GM10847 (cell line): ENCODE results near the gene NEK4.

Experiments used
- POLR2A ChIP-seq: IDR thresholded peaks from 2 replicates; pipeline ENCODE4 v1.6.1; 2011; ENCODE audit not compliant: insufficient read length; ENCODE audit errors: extremely low read depth

NEK4 gene

DNA sequence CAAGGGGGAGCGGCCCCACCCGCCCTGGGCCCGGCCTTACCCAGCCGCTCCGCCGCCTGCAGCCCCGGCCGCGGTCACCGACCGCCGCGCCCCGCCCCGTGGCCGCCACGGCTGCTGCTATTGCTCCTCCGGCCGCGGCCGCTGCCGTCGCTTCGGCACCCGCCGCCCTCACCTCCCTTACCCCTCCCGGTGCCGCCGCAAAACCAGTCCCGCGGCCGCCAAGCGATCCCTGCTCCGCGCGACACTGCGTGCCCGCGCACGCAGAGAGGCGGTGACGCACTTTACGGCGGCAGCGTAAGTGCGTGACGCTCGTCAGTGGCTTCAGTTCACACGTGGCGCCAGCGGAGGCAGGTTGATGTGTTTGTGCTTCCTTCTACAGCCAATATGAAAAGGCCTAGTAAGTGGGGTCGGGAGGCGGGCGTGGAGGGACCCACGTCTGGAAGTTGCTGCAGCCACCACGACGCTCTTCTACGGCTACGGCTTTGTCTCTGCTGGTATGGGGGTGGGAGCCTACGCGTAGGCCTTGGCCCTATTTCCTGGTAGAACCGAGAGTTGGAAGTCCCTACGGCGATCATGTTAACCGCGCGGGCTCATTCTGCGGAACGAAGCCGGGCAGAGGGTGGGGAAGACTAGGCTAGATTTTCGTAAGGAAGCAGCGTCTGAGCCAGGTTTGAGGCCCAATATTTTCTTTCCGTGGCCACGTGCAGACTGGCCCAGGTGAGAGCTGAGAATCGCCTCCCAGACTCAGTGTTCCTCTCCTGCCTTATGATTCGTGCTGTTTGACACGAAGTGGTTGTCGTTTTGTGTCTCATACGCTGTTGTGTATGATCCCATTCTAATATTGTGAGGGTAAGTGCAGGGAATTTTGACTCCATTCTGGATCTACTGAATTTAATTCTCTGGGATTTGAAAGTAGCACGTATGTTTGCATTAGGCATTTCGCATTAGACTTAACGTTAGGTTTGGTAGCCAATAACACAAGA, 84.7 kb downstream of the NEK4 start, which contains the start of the genes GNL3 and PBRM1:
Gene GNL3, plus strand, starts transcription at position 324 of the 983 bp plus-strand sequence. Its CDS starts 61 bp downstream, at position 385.
Gene PBRM1, minus strand, starts transcription at position 205 of the 983 bp plus-strand sequence.
- peak; percentile 88 for TF ChIP-seq POLR2A

DNA sequence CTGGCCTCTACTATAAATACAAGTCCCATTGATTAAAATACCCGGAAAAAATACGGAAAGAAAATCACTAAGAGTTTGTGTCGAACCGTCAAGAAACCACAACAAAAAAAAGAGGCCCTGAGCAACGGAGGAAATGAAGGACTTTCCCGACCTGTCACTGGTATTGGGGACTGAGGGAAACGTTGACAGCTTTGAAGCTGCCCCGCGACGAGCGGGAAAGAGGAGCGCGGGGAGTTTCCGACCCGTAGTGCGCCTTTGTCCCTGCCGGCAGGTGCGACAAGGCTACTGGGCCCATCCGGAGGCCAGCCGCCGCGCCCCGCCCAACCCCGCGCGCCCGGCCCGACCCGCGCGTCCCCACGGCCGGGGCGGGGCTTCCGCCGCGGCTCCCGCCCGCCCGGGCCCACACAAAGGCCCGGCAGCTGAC, 85.4 kb downstream of the NEK4 start:
- no peak for TF ChIP-seq POLR2A

DNA sequence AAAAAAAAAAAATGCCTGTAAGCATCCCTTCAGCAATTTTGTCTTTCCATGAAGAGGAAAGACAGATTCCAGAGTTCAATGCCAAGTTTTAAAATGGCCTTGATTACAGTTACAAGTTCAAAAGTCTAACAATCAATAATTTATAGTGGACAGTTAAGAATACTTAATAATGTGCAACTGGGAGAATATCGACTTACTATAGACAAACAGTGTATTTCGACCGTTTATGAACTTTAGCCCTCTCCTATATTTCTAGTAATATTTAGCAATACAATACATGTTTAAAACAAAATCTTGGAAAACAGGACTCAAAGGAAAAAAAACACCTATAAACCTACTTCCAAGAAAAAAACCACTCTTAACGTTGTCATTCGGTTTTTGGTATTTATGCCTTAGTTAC, 86.6 kb downstream of the NEK4 start:
- no peak for TF ChIP-seq POLR2A

DNA sequence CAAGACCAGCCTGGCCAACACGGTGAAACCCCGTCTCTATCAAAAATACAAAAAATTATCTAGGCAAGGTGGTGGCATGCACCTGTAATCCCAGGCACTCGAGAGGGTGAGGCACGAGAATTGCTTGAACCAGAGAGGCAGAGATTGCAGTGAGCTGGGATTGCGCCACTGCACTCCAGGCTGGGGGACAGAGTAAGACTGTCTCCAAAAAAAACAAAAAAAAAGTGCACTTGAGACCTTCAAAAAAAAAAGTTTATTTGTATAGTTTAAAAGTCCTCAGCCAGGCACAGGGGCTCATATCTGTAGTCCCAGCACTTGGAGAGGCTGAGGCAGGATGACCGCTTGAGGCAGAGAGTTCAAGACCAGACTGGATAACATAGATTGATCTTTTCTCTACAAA, 87.1 kb downstream of the NEK4 start:
- TF ChIP-seq POLR2A = no peak

DNA sequence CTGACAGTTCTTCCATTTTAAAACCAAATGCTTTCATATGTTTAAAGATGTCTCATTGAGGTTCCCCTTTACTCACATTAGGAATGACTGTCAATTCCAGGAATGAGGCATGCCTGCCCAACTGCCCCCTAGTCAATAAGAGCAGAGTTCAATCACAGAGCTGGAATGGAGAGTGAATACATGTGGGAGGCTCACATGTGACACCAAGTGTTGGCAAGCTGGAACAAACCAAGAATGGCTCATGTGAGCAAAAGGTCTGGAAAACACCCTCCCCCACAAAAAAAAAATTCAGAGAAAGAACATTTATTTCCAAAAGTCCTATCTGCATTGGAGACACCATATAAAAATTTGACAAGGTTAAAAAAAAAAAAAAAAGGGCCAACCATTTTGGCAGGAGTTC, 88.7 kb downstream of the NEK4 start:
- no peak for TF ChIP-seq POLR2A

DNA sequence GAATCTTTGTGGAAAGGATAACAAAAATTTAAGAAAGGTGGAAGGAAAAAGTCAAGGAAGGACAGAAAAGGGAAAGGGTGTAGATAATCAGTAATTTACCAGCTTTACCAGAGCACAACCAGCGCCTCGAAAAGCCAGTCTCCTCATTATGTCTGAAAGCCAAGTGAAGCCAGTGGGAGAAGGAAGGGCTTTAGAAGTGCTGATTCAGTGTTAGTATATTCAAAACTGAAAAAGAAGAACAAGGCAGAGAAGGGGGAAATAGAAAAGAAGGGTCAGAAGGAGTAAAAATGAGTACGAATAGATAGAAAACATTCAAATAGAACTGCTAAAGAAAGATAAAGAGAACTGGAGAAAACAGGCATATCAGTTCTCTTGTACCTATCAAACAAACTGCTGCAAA, 89.1 kb downstream of the NEK4 start:
- TF ChIP-seq POLR2A = no peak

DNA sequence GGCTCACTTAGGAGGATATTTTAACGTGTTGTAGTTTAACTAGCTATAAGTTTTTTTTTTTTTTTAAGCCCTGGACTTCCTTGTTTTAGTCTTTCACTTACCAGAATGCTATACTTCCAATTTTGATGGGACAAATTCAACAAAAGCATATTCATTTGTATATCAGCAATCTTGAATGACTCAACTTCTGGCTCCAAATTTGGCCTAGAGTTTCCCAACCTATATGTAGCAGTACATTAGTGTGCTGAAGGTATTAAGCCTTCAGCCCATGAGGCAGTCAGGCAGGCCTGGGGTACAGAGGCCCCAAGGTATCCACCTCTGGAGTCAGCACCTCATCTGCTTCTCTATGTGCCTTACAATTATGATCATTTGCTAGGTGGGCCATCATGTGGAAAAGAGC, 90.9 kb downstream of the NEK4 start:
- TF ChIP-seq POLR2A = no peak

DNA sequence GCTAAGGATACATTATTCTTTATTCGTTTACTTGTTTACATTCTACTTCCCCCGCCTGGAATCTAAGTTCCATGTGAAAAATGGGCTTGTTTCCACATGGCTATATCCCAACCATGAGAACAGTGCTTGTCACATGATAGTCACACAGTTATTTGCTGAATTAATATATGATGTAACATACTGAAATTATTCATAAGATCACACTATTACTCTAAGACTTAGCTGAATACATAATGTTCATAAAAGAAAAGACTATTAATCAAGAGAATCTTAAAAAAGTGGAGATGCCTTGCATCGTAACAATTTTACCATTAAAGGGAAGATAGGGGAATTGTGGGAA, 91.6 kb downstream of the NEK4 start:
- no peak for TF ChIP-seq POLR2A

DNA sequence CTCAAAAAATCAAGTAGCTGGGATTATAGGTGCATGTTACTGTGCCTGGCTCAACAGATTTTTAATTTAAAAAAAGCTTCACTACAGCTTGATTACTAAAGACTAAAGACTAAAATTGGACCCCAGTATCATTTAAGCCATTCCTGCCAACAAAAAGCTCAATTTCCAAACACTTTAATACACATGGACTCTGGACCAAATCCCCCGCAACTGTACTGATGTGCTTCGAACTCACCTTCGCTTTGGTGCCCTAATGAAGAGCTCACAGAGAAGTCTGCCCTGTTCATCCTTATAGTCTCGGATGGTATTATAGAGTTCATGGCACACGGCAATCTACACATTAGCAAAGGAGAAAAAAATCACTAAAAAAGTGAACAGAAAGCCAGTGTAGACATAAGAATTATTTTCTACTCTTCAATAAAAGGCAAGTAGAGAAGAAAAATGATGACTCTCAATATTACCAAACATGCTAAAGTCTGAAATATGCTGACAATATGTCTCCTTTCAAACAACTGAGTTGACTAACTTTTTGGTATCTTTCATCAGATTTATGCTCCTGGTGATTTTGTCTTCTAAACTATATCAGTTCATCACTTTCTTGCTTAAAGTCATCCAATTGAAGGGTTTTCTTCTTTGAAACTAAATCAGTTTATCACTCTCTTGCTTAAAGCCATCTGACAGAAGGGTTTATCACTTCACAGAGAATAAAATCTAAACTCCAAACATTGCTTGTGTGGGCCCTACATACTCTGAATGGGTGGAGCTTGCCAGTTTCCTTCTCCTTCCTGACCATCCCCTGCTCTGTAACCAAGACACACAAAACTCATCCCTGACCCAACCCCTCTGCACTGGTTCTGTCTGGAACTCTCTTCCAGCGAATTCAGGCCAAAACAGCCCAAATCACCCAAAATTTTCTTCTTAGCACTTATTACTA, 92.2 kb downstream of the NEK4 start:
- no peak for TF ChIP-seq POLR2A

DNA sequence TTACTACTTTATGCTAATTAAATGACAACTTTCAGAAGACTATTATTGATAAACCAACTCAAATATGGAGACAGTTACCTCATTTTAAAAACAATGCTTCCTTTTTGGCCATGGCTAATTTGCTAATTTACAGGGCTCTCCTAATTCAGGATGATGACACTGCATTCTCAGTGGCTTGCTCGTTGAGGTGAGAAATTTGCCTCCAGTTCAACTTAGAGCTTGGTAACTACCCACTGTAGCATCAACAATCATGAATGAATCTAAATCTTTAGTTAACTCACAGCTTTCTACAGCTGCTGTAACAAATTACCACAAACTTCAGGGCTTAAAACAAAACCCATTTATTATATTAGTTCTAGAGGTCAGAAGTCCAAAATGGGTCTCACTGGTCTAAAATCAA, 99.1 kb downstream of the NEK4 start:
- no peak for TF ChIP-seq POLR2A

DNA sequence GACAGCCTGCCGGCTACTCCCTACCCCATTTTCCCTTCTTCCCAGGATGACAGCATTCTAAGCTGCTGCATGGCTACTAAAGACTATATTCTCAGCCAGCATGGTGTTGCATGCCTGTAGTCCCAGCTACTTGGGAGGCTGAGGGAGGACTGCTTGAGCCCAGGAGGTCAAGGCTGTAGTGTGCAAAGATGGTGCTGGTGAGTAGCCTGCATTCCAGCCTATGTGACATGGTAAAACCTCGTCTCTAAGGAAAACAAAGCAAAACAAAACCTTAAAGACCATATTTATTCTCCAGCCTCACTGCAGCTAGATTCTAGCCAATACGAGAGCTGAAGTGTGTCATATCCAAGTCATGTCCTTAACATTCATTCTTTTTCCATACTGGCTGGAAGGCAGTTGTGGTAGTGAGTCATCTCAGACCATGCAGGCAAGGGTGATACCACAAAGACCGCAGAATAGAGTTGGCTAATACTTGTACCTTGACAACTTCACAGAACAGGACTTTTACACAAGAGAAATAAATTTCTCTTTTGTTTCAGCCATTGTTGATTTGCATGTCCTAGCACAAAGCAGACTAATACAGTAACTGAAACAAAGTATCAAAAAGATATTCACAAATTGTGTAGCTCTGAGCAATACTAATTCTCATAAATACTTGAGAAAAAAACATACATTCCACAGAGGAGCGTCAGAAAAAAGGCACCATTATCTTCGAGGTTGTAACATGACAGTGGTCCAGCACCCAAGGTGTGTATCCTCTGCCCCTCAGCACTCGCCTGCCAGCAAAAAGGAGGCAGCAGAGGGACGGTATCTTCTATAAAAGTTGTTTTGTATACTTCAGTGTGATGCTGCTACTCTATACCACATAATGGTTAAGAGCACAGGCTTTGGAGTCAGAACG, 99.9 kb downstream of the NEK4 start:
- no peak for TF ChIP-seq POLR2A

DNA sequence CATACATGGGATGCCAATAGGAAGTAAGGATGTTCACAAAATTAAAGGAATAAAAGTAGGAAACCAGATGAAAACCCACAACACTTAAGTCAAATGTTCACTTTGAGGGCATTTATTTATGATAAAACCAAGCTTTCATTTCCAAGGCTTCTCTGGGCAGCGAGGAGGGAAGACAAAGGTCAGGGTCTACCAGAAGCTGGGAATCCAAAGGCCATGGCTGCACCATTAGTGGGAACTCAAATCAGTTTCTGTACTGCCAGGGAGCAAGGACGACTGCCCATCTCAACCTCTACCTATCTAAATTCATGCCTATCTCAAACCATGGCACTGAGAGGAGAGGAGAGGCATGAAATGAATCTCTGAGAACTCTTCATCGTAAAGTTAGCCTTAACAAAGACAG, 107.6 kb downstream of the NEK4 start:
- no peak for TF ChIP-seq POLR2A

DNA sequence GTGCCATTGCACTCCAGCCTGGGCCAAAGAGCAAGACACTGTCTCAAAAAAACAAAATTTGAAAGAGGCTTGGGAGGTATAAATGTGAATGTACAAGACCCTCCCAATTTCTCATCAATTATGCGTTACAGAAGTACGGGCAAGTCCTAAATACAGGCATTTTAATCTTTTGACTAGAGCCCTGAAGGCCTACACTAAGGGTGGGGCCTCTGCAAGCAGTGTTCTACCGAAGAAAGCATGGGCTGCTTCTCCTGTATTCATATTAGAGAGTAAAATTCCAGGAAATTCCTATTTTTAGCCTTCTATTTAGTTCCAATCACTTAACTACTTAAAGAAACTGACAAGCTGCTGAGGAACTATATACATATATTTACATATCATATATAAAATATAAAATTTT, 110.7 kb downstream of the NEK4 start:
- TF ChIP-seq POLR2A = no peak
